ENCODE results near the gene DAG1. TPM values are rescaled to one million over a fixed set of nuclear protein-coding genes. Genes with fewer than 3 reads are reported as not detected.
A peak's percentile ranks its signal among the peaks of the same experiment; 100 is the strongest.

DAG1 gene
- polyA plus RNA-seq, 1 of the 3 experiments (the other 2 are of a cell fraction): 54.4 TPM

DNA sequence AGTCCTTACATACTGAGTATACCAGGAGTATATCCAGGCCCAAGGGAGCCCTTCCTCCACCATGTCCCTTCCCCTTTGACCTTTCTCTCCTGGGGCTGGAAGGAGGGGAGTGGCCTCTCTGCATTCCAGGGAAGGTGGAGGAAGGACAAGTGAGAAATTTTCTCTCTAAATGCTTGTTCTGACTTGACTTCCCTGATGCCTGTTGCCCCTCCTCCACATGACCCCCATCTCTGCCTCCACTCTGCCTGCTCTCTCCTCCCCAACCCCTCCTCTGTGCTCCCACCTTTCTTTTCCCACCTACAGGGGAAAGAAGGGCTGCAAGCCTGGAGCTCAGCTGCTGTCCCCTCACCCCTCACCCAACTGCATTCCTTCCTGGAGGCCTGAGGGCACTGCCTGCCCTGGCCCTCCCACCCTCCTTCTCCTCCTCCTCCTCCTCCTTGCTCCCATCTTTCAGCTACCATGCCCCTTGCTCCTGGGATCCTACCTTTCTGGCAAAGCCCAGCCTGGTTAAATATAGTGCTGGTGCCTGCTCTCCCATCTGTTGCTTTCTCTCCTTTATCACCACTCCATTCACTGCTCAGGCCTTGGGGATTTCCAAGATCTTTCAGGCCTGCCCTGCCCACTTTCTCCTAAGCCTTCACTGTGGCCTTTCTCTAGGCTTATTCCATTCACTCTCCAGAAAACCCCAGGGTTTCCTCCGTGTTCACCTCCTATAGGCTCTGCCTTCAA is 8.5 kb upstream of the DAG1 start:
- CTCF ChIA-PET: interaction anchor here (1.5 to 5.1 kb wide), 2 partner anchors 12 to 474 kb away, joined by 4 to 39 read pairs; no protein-coding TSS in a partner anchor
- peak overlapping the region; percentile 19; the same call in 1 of the 2 replicates for H3K9ac ChIP-seq

More for the DNA sequence above, 8.5 kb upstream of the DAG1 start:
- peak overlapping the region; percentile 78; the same call in 1 of the 2 replicates for H2AFZ ChIP-seq (ENCODE audit: low read depth)
- H3K4me1 ChIP-seq (ENCODE audit: control insufficient read depth in 1 of 2, insufficient read depth in 2 of 2, low read depth in 1 of 2, low read length in 1 of 2): peaks cover 6 to 8% of the 10 kb centered on the region in 2 experiments; a peak in 2 of 4 replicates
- DNase-seq: no peak
- H3K27ac ChIP-seq (ENCODE audit: low read depth in 2 of 2, low read length in 1 of 2): no peak overlapping the region
- no peaks in the 10 kb centered on the region for H3F3A ChIP-seq (replicated peaks; ENCODE audit: insufficient read depth)
- H3K4me3 ChIP-seq (ENCODE audit: low read depth in 2 of 2, low read length in 1 of 2): no peak overlapping the region
- no peaks in the 10 kb centered on the region for H3K79me2 ChIP-seq (ENCODE audit: insufficient read depth)
- no peaks in the 10 kb centered on the region for H3K9me2 ChIP-seq
- no peaks in the 10 kb centered on the region for H4K20me1 ChIP-seq (ENCODE audit: insufficient read depth)
- no peaks in the 10 kb centered on the region for H3K27me3 ChIP-seq (ENCODE audit: insufficient read depth)
- 76% methylated on average over 1 of the region's 1 CpG for WGBS (ENCODE audit: low lambda C conversion rate)
- POLR2A ChIA-PET: no interaction called here
- no peaks in the 10 kb centered on the region for H3K9me3 ChIP-seq
- H3K36me3 ChIP-seq (replicated peaks in 1 of 2; ENCODE audit: control insufficient read depth in 1 of 2, insufficient read depth in 2 of 2, low read length in 1 of 2): no peaks in the 10 kb centered on the region
- H3K4me2 ChIP-seq: no peak overlapping the region
- TF ChIP-seq, protein P1, sequence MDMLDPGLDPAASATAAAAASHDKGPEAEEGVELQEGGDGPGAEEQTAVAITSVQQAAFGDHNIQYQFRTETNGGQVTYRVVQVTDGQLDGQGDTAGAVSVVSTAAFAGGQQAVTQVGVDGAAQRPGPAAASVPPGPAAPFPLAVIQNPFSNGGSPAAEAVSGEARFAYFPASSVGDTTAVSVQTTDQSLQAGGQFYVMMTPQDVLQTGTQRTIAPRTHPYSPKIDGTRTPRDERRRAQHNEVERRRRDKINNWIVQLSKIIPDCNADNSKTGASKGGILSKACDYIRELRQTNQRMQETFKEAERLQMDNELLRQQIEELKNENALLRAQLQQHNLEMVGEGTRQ (IDR thresholded peaks at IDR 0.05; ENCODE audit: borderline replicate concordance, low read depth, low read length): no peak
- TF ChIP-seq FOXM1 (IDR thresholded peaks at IDR 0.05; ENCODE audit: low read depth): no peak
- TF ChIP-seq TAF1 (IDR thresholded peaks at IDR 0.05; ENCODE audit: borderline replicate concordance, low read depth, low read length): no peak
- no peak for TF ChIP-seq CTCF (IDR thresholded peaks at IDR 0.05)
- TF ChIP-seq, protein P2, sequence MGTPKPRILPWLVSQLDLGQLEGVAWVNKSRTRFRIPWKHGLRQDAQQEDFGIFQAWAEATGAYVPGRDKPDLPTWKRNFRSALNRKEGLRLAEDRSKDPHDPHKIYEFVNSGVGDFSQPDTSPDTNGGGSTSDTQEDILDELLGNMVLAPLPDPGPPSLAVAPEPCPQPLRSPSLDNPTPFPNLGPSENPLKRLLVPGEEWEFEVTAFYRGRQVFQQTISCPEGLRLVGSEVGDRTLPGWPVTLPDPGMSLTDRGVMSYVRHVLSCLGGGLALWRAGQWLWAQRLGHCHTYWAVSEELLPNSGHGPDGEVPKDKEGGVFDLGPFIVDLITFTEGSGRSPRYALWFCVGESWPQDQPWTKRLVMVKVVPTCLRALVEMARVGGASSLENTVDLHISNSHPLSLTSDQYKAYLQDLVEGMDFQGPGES (IDR thresholded peaks at IDR 0.05; ENCODE audit: low read depth, low read length): no peak
- no peak for TF ChIP-seq RAD21 (IDR thresholded peaks at IDR 0.05; ENCODE audit: low read length)
- TF ChIP-seq PBX3 (IDR thresholded peaks at IDR 0.05): no peak
- no peak for TF ChIP-seq FOXJ3 (CRISPR knock-in tag; IDR thresholded peaks at IDR 0.05)
- TF ChIP-seq SIN3A (IDR thresholded peaks at IDR 0.05; ENCODE audit: borderline replicate concordance, low read depth, low read length): no peak
- TF ChIP-seq CHD2 (IDR thresholded peaks at IDR 0.05; ENCODE audit: low read length, partially characterized antibody): no peak
- no peak for TF ChIP-seq TEAD4 (IDR thresholded peaks at IDR 0.05; ENCODE audit: borderline replicate concordance, insufficient read depth)
- TF ChIP-seq, protein P3, sequence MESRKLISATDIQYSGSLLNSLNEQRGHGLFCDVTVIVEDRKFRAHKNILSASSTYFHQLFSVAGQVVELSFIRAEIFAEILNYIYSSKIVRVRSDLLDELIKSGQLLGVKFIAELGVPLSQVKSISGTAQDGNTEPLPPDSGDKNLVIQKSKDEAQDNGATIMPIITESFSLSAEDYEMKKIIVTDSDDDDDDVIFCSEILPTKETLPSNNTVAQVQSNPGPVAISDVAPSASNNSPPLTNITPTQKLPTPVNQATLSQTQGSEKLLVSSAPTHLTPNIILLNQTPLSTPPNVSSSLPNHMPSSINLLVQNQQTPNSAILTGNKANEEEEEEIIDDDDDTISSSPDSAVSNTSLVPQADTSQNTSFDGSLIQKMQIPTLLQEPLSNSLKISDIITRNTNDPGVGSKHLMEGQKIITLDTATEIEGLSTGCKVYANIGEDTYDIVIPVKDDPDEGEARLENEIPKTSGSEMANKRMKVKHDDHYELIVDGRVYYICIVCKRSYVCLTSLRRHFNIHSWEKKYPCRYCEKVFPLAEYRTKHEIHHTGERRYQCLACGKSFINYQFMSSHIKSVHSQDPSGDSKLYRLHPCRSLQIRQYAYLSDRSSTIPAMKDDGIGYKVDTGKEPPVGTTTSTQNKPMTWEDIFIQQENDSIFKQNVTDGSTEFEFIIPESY (IDR thresholded peaks at IDR 0.05; ENCODE audit: borderline replicate concordance, low read depth): no peak
- TF ChIP-seq MEF2A (IDR thresholded peaks at IDR 0.05; ENCODE audit: borderline replicate concordance, low read depth): no peak
- no peak for TF ChIP-seq GABPA (IDR thresholded peaks at IDR 0.05; ENCODE audit: low read depth)
- TF ChIP-seq YY1 (IDR thresholded peaks at IDR 0.05; ENCODE audit: low read depth): no peak
- TF ChIP-seq POLR2AphosphoS5 (IDR thresholded peaks at IDR 0.05; ENCODE audit: low read depth, low read length): no peak
- TF ChIP-seq RCOR1 (IDR thresholded peaks at IDR 0.05; ENCODE audit: low read length): no peak

Measured in SK-N-SH (cell line).